ENCODE data around the gene POLR1H.
A peak's percentile ranks its signal among the peaks of the same experiment; 100 is the strongest.

The POLR1H gene

GRCh38 chr6:30097902-30098768 lies 37.1 kb downstream of the POLR1H start:
- no peak for DNase-seq (ENCODE audit: low read depth, low spot score)
- POLR2A ChIA-PET: no interaction called here
- no peak overlapping the region for H3K4me3 ChIP-seq (ENCODE audit: low read depth, low read length)
- TF ChIP-seq CTCF (IDR thresholded peaks at IDR 0.05; ENCODE audit: insufficient read depth, low read length, missing control alignments): no peak
- CTCF ChIA-PET: interaction anchor here (0.9 to 1.3 kb wide), 2 partner anchors 33 to 34 kb away, joined by 4 to 6 read pairs; no protein-coding TSS in a partner anchor

- no peak overlapping the region for H3K4me3 ChIP-seq (ENCODE audit: low read depth, low read length)
- no peak for TF ChIP-seq CTCF (IDR thresholded peaks at IDR 0.05; ENCODE audit: insufficient read depth, low read length, missing control alignments)
- ChIA-PET POLR2A (no interaction called here), CTCF (no interaction called here)
- DNase-seq (ENCODE audit: low read depth, low spot score): no peak
Observed at GRCh38 chr6:30100154-30100553, 39.1 kb downstream of the POLR1H start.

- DNase-seq (ENCODE audit: low read depth, low spot score): no peak
- POLR2A ChIA-PET: no interaction called here
Observed at GRCh38 chr6:30100585-30101443, 39.7 kb downstream of the POLR1H start.

GRCh38 chr6:30101444-30102413 lies 40.7 kb downstream of the POLR1H start:
- TF ChIP-seq CTCF (IDR thresholded peaks at IDR 0.05; ENCODE audit: insufficient read depth, low read length, missing control alignments): no peak
- ChIA-PET POLR2A (interaction anchor here (1.1 kb wide), 1 partner anchor 10 kb away, joined by 4 read pairs; no protein-coding TSS in a partner anchor), CTCF (interaction anchor here (0.6 to 22.6 kb wide), 17 partner anchors 8 to 298 kb away, joined by 3 to 444 read pairs (median 4); partner anchors contain the start of genes POLR1H, PPP1R11 and TRIM40)
- DNase-seq (ENCODE audit: low read depth, low spot score): no peak
- H3K4me3 ChIP-seq (ENCODE audit: low read depth, low read length): peak overlapping the region; percentile 53

More at GRCh38 chr6:30100585-30101443, 39.7 kb downstream of the POLR1H start:
- TF ChIP-seq CTCF (IDR thresholded peaks at IDR 0.05; ENCODE audit: insufficient read depth, low read length, missing control alignments): no peak
- H3K4me3 ChIP-seq (ENCODE audit: low read depth, low read length): peak overlapping the region; percentile 27
- CTCF ChIA-PET: interaction anchor here (0.7 to 22.6 kb wide), 11 partner anchors 9 to 299 kb away, joined by 3 to 444 read pairs (median 4); partner anchors contain the start of genes POLR1H, PPP1R11 and TRIM40

GRCh38 chr6:30102414-30102969 lies 41.4 kb downstream of the POLR1H start:
- POLR2A ChIA-PET: interaction anchor here (1.1 kb wide), 1 partner anchor 11 kb away, joined by 4 read pairs; no protein-coding TSS in a partner anchor

More at GRCh38 chr6:30102414-30102969, 41.4 kb downstream of the POLR1H start:
- H3K4me3 ChIP-seq (ENCODE audit: low read depth, low read length): peak overlapping the region; percentile 53
- DNase-seq (ENCODE audit: low read depth, low spot score): no peak
- TF ChIP-seq CTCF (IDR thresholded peaks at IDR 0.05; ENCODE audit: insufficient read depth, low read length, missing control alignments): no peak
- CTCF ChIA-PET: interaction anchor here (0.7 to 22.6 kb wide), 29 partner anchors 8 to 295 kb away, joined by 3 to 444 read pairs (median 6); partner anchors contain the start of genes POLR1H, PPP1R11 and TRIM40

Measured in AG04449 (cell line).